NCI-H1930 (cell line): Measurements from ENCODE around the gene ZNF761.
"Not testable (repeated sequence)": the region's sequence is repeated elsewhere in the genome, so short reads cannot be mapped to it uniquely, and the experiment has no call there.

Experiments used
- DNase-seq, 2 experiments: peaks; one replicate each; lab custom pipeline; 2025; lab: John Stamatoyannopoulos, UW

Gene ZNF761

DNA sequence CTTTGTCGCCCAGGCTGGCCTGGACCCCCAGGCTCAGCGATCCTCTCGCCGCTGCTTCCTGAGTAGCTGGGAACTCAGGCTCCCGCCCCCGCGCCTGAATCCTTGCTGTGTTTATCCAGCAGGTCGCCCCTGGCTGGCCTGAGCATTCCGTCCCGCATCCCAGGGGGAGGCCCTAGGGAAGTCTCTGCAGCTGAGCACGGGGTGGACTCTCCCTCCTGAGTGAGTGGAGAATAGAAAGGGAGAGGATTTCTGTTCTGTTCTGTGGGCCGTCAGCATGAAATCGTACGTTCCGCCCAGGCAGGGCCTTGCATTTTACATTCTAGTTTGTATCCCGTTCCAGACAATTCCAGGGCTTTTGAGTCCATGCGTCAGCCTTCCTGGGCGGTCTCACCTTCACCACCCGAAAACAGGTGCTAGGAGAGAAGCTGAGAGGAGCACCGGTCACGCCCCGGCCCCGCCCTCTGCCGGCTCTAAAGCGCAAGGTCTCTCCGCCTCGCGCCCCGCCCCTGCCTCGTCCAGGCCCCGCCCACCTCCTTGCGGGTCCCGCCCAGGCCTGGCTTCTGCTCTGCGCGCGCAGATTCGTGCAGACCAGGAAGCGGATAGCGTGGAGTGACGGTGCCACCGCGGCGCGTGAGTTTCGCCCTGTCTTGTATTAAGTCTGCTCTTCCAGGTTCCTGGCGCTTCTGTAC lies at the start of gene ZNF761:
Gene ZNF761, plus strand, starts transcription at position 586 of the 689 bp plus-strand sequence. CDS start 15,285 bp downstream, outside the sequence.
- peak; percentile 91 to 93 for DNase-seq

GRCh38 chr19:53388168-53388567 lies 43.6 kb upstream of the ZNF761 start:
- no peak for DNase-seq

- DNase-seq: no peak
Observed at GRCh38 chr19:53388904-53389303, 42.9 kb upstream of the ZNF761 start.

DNA sequence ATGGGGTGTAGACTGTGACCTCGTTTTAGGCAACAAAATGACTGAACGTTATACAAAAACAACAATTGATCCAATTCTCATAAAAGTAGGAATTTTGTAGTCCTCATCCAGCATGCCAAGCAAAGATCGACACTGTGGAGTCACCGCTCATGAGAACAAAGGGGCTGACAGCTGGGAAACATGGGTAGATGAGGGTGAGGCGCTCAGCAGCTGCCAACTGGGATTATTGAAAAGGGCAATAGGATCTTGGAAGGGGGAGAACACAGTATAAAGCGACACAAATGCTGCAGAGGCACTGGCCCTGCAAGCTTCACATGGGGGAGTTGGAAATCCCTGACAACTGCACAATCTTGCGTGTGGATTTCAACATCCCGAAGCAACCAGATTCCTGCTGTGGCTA lies 42.2 kb upstream of the ZNF761 start:
- no peak for DNase-seq

DNA sequence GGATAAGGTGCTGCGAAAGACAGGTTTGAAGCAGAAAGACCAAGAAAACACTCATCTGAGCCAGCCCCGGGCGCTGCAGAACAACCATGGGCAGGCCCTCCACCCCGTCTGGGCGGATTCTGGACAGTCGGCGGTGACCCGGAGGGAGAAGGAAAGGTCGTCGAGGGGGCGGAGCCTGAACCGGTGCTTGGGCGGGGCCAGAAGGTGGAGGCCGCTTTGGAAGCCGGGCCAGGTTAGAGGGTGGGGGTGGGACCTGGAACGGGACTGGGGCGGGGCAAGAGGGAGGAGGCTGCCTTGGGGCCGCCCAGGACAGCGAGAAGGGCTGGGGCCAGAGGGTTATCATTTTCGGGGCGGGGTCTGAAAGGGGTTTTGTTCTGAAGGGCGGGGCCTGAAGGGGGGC lies 41.8 kb upstream of the ZNF761 start:
- DNase-seq: peak; percentile 92

DNA sequence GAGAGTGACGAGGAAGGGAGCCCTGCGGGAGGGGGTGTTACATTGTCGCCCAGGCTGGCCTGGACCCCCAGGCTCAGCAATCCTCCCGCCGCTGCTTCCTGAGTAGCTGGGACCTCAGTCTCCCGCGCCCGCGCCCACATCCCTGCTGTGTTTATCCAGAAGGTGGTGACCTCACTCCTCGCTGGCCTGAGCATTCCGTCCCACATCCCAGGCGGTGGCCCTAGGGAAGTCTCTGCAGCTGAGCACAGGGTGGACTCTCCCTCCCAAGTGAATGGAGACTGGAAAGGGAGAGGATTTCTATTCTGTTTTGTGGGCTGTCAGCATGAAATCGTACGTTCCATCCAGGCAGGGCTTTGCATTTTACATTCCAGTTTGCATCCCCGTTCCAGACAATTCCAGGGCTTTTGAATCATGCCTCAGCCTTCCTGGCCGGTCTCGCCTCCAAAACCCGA lies 37.2 kb upstream of the ZNF761 start:
- DNase-seq: peak; percentile 39 to 51

DNA sequence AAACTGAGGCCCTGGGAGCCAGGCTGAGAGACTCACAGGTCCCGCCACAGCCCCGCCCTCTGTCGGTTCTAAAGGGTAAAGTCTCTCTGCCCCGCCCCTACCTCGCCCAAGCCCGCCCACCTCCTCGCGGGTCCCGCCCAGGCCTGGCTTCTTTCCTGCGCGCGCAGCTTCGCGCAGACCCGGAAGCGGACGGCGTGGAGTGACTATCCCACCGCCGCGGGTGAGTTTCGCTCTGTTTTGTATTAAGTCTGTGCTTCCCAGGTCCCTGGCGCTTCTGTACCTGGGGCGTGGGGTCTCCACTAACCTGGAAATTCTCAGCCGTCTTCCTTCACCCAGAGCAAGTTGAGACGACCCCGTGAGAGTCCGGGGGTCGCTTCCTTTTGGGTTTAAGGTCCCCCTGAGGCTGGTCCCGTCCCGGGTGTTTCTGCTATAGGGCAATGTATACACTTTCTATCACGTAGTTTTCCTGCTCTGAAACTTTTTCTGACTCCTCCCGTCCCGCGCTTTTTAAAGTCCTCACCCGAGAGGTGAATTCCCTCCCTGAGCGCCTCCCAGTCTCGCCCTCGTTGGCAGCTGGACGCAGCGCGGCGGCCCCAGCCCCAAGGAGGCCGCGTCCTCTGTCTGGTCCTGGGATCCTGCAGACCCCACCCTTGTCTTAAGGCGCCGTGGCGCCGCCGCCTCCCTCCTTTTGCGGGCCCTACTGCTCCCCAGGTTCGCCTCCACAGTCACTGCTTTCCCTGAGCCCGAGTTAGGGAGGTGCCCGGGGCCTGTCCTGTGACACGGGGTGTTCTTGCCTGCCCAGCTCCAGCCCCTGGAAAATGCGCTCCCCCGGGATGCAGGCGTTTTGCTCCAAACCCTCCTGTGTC lies 36.6 kb upstream of the ZNF761 start, which contains the start of gene ZNF765:
Gene ZNF765, plus strand, starts transcription at position 176 of the 866 bp plus-strand sequence. CDS start 2,867 bp downstream, outside the sequence.
- peak; percentile 90 to 94 for DNase-seq

DNA sequence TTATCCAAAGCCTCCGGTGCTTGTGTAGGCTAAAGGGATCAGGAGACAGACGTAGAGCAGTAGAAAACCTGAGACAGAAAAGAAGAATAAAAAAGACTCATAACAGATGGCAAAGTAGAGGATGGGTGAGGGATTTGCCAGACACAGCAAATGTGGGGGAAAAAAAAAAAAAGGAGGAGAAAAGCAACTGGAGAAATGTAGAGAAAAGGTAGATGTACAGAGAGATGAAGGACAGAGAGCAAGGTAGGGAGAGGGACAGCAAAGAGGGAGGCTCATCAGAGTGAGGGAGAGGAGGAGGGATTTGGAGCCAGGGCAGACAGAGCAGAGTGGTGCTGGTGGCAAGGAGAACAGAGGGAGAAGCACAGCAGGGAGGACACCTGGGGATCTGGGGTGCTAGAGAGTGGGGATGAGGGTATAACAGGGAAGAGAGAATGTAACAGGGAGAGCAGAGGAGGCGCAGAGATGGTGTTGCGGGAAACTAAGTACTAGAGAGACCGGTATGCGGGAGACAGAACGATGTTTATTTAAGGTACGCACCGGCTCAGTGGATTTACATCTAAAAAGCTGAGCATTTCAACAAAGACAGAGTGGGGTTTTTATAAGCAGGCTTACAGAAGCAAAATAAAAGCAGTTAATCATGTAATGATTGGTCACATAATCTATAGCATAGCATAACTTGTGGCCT lies 35.8 kb upstream of the ZNF761 start:
- not testable (repeated sequence) for DNase-seq

GRCh38 chr19:53396525-53396868 lies 35.3 kb upstream of the ZNF761 start:
- DNase-seq: no peak

GRCh38 chr19:53397918-53398317 lies 33.9 kb upstream of the ZNF761 start:
- DNase-seq: not testable (repeated sequence)

DNA sequence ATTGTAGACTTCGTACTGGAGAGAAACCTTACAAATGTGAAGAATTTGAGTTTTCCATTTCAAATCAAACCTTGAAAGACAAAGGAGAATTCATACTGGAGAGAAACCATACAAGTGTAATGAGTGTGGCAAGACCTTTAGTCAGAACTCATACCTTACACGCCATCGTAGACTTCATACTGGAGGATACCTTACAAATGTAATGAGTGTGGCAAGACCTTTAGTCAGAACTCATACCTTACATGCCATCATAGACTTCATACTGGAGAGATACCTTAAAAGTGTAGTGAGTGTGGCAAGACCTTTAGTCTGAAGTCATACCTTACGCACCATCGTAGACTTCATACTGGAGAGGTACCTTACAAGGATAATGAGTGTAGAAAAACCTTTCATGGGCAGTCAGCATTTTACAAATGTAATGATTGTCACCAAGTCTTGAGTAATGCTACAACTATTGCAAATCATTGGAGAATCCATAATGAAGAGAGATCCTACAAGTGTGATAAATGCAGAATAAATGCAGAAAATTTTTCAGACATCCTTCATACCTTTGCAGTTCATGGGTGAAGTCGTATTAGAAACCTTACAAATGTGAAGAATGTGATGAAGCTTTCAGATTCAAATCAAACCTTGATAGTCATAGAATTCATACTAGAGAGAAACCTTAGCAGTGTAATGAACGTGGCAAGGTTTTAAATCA lies 22.1 kb upstream of the ZNF761 start:
- no peak for DNase-seq

- DNase-seq: not testable (repeated sequence)
Observed at GRCh38 chr19:53420520-53421315, 11.1 kb upstream of the ZNF761 start.

- DNase-seq: no peak
Observed at GRCh38 chr19:53422551-53422950, 9.2 kb upstream of the ZNF761 start.

- DNase-seq: not testable (repeated sequence)
Observed at GRCh38 chr19:53423074-53423473, 8.7 kb upstream of the ZNF761 start.

GRCh38 chr19:53423680-53424079 lies 8.1 kb upstream of the ZNF761 start:
- not testable (repeated sequence) for DNase-seq

- DNase-seq: peak; percentile 62
Observed at GRCh38 chr19:53424968-53425597, 6.7 kb upstream of the ZNF761 start.

DNA sequence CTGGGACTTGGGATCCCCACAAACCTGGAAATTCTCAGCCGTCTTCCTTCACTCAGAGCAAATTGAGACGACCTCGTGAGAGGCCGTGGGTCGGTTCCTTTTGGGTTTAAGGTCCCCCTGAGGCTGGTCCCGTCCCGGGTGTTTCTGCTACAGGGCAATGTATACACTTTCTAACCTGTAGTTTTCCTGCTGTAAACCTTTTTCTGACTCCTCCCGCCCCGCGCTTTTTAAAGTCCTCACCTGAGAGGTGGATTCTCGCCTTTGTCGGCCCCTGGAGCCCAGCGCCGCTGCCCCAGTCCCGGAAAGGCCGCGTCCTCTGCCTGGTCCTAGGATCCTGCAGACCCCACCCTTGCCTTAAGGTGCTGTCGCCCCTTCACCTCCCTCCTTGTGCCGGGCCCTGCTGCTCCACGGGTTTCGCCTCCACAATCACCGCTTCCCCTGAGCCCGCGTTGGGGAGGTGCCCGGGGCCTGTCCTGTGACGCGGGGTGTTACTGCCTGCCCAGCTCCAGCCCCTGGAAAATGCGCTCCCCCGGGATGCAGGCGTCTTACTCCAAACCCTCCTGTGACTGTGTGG lies 391 bp downstream of the ZNF761 start:
- no peak for DNase-seq

- DNase-seq: not testable (repeated sequence)
Observed at GRCh38 chr19:53443809-53444208, 12.0 kb downstream of the ZNF761 start.

GRCh38 chr19:53447196-53447595 lies 15.4 kb downstream of the ZNF761 start:
- DNase-seq: not testable (repeated sequence)

GRCh38 chr19:53455828-53456227 lies 24.0 kb downstream of the ZNF761 start:
- no peak for DNase-seq
